ENCODE measurements around the gene POLD3.

The POLD3 gene

DNA sequence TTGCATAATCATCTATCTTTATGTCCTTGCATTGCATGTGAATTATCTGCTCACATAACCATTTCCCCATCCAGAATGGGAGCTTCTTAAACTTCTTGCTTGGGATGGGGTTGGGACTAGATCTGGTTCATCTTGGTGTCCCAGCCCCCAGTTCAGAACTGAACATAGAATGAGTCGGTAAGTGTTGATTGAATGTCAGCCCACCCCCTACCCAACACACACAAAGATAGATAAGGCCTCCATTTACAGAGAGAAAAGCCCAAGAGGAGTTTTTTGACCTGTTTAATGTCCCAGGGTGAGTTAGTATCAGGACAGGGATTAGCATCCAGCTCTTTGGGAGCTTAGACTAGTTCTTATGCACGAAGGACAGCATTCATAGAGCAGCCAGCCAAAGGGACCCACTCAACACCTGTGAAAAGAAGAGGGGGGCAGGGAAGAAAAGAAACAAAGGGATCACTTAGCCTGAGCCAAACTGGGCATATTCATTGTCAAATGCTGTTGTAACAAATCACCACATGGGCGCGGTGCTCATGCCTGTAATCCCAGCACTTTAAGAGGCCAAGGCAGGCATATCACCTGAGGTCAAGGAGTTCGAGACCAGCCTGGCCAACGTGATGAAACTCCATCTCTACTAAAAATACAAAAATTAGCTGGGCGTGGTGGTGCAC lies 81.4 kb downstream of the POLD3 start:
- DNase-seq (ENCODE audit: low spot score) = peak; percentile 79

DNA sequence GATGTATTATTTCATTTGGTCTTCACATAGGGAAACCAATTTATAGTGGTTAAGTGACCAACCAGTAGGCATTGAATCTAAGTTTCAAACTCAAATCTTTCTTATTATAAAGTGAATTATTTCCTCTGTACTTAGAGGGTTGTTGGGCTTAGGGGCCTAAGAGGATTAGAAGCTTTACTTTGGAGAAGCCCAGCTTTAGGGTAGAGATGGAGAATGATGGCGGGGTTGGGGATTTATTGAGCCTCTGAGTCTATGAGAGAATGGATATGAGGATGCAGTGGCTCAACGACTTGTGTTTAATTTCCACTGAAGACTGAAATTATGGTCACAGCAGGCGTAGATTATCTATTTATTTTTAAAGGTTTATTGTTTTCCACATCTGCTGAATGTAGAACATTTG lies 83.4 kb downstream of the POLD3 start:
- no peak for DNase-seq (ENCODE audit: low spot score)

DNA sequence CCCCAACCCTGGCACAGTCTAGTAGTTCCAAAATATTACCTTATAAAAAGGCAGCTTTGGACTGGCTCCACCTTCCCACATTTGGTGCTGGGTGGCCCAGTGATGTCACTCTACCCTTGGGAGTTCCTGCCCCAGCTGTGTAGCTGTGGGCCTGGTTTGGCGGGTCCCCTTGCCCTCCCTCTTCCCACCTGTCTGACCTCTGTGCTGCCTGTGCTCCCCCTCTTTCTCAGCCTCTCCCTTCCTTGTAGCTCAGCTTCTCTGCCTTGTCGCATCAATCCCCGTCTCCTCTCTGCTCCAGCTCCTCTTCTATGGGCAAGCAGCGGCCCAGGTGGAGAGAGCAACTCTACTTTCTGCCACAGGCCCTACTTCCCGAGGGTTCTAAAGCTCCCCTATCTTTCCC lies 84.2 kb downstream of the POLD3 start:
- DNase-seq (ENCODE audit: low spot score) = peak; percentile 1

DNA sequence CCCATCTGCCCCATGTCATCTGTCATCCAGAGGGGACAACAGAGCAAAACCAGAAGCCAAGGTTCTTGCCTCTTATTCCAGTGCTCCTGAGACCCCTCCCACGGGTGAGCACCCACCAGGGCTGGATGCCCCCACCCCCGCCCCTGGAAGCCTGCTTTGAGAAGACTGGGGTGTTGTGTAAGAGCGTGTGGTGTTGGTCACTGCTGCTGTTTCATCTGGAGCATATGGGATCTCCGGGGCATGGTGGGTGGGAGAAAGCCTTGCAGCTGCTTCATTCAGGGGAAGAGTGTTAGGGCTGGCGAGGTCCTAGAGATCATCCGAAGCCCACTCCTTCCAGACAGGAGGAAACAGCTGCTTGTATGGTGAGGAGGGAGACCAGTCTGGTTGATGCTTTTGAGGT lies 84.7 kb downstream of the POLD3 start:
- DNase-seq (ENCODE audit: low spot score) = peak; percentile 1

DNA sequence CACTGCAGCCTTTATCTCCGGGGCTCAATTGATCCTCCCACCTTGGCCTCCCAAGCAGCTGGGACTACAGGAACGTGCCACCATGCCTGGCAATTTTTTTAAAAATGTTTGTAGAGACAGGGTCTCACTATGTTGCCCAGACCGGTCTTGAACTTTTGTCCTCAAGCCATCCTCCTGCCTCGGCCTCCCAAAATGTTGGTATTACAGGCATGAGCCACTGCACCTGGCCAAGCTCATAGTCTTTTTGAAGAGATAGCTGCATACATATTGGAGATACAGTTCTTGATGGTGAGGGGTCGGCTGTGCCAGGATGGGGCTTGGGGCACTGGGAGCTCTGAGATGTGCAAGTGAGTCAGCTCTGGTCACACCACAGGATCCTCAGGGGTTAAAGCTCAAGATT lies 85.7 kb downstream of the POLD3 start:
- DNase-seq (ENCODE audit: low spot score) = peak; percentile 1

DNA sequence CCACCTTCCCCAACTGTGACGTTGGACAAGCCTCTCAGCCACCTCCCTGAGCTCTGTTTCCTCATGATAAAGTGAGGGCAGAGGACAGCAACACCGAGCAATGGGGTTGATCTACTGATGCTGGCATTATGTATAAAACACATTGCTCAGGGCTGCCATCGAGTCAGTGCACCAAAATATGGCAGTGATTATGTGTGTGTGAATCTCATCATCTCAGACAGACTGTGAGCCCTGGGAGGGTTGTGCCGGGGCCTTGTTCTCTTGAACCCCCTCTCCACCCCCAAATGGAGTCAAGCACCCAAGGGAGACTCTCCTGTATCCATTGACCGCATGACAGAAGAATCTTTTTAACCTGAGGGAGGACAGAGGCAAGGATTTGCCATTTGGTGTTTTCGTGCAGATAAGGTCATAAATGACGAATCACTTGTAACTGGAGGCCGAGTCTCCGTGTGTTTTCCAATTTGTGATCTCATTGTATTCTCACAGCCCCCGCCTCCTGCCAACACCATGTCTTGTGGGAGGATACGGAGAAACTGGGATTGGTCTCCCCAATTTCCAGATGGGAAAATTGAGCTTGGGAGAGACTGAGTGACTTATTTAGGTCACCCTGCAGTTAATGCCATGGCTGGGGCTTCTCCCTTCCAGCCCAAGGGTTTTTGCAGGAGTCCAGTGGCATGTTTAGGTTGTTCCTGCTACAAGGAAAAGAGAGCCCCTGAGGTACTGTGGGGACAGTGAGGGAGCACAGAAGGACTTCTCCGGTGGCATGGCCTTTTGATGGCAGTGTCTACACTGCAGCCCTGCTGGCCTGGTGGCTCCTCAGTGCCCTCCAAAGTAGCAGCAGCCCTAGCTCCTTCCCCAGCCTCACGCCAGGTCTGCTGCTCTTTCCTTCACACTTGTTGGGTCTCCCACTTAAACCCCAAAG lies 86.5 kb downstream of the POLD3 start:
- peak; percentile 28 for DNase-seq (ENCODE audit: low spot score)

DNA sequence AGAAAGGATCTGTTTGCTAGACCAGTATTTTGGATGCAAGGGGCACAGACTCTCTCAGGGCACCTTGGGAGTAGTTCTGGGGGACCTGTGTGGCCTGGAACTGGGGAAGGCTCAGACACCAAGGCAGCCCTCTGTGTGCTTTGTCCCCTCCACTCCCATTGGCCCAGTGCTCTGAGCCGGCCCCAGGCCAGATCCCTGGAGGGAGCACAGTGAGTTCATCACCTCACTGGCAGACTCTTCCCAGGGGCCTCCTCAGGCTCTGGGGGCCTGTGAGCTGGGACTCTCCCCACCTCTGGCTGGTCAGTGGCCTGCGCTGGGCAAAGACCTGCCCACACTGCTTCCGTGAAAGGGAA lies 87.1 kb downstream of the POLD3 start:
- no peak for DNase-seq (ENCODE audit: low spot score)

DNA sequence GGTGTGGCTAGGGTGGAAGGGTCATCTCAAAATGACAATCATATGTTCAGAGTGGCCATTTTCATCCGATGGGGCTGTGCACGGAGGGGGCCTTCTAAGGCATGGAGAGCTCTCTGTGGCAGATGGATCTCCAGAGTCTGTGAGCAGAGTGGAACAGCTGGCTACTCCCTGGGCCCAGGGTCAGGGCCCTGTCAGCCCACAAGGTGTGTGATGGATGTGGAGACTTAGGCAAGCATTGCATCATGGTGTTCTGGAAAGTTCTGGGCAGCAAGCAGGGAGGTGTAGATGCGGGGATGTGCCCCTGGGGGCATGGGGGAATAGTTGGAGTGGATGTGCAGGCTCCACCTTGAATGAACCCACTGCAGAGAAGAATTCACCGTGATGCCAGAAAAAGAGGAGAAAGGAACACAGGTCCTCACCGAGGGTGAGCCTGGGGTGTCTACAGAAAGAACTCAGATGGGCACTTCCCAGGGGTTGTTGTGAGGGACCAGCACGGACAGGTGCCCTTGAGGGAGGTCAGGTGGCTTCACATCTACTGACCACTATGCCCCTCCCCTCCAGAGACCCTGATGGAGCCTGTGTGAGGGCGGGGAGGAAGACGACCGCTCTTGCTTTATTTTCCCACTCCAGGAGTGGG lies 87.8 kb downstream of the POLD3 start:
- no peak for DNase-seq (ENCODE audit: low spot score)

DNA sequence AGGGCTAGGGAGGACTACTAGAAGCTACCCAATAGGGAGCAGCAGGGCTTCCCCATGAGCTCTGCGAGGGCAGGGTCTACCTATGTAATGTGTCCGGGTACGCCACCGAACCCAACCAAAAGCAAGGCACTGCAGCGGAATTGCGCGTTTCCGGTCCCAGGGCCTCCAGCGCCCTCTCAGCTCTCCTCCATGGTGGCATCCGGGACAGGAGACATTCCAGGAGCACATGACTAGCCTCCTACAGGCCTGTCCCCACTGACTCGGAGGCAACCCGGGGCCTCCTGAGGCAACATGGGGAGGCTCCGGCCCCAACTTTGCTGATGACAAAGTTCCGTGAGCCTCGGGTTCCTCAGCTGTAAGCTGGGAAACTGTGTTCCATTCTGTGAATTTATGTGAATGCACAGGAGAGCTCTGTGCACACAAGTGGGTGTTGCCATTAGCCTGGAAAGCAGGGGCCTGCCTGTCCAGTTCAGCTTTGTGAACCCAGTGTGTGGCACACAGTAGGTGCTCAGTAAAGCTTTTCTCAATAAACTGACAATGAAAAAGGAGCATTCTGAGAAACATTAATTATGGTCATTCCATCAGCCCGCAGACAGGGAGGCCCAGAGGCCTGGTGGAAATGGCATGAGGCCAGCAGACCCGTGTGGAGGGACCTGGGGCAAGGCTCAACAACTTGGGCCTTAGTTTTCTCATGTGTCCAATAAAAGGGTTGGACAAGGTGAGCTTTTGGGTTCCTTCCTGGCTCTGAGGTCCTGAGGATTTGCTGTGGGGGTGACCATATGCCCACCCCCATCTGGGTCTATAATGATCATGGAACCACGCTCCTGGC lies 88.5 kb downstream of the POLD3 start:
- DNase-seq (ENCODE audit: low spot score) = no peak

DNA sequence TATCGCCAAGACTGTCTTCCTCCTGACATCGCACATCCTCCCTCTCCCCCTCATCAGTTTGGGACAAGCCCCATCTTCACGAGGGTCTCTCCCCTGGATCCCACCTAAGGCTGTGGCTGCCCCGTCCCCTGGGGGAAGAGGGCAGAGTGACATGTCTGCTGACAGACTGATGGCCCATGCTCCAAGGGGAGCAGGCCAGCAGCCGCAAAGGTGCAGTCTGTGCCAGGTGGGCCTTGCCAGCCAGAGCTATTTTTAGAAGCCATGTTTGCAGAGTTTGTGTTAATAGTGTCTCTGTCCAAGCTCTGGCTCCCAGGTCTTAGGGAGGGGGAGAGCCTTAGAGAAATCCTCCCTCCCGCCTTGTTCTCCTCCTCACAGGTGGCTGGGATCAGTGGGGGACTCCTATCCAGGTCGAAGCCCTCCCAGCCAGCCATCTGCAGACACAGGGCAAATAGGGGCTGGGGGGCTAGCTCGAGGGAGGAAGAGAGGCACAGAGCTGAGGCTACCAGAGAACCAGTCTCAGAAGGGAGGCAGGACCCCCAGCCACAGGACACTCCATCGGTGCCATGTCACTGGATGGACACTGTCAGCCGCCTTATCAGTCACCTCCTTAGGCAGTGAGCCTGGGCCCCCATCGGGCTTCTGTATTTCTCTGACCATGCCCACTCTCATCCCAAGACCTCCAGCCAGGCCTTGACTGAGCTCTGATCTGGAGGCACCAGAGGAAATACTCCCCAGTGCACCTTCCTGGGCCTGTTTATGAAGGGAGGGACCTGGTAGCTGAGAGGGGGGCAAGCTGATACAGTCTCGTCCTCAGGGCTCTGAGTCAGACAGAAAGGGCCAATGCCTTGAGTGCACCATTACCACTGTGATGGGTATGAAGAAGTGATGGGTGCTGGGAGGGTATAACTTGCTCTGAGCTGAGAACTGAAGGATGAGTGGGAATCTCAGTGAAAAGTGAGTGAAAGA lies 89.6 kb downstream of the POLD3 start:
- no peak for DNase-seq (ENCODE audit: low spot score)

DNA sequence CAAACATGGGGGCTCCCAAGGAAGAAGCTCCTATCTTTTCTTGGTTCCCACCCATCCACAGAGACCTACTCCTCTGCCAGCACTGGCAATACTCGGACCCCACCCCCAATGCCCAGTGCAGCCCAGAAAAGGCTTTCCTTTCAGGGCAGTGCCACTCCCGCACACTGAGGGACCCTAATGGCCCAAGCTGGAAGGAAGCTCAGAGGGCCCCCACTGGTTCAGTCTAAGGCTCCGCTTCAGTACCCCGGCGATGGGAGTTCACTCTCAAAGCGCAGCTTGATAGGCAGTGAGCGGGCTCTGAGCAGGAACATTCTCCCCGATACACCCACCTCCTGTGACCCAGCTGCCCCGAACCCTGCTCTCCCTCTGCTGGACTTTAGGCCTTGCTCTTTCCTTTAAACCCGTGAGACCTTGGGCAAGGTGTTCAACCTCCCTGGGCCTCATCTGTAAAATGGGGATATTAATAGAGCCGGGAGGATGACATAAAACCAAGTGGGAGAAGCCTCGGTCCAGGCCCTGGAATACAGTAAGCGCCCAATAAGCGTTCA lies 90.4 kb downstream of the POLD3 start:
- no peak for DNase-seq (ENCODE audit: low spot score)

DNA sequence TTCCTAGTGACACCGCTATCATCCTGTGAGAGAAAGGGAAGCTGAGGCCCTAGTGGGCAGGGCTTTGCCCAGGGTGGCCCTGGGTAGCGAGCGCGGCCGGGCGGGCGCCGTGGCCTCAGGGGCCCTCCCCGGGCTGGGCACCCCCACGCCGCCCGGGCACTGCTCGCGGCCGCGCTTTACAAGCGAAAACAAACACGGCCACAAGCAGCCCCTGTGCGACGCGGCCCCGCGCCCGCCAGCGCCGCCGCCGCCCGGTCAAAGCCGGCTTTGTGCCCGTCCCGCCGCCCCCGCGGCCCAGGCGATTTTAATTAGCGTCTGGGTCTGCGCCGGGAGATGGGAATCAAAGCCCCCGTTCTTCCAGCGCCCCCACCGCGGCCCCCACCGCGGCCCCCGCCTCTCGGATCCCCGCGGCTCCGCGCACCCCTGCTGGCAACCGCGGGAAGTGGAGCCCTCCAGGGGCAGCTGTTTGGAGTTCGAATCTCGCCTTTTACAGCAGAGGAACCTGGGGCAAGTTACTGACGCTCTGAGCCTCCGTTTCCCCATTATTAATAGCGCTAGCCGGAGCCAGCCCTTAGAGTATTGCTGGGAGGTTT lies 91.0 kb downstream of the POLD3 start:
- DNase-seq (ENCODE audit: low spot score) = peak; percentile 87

DNA sequence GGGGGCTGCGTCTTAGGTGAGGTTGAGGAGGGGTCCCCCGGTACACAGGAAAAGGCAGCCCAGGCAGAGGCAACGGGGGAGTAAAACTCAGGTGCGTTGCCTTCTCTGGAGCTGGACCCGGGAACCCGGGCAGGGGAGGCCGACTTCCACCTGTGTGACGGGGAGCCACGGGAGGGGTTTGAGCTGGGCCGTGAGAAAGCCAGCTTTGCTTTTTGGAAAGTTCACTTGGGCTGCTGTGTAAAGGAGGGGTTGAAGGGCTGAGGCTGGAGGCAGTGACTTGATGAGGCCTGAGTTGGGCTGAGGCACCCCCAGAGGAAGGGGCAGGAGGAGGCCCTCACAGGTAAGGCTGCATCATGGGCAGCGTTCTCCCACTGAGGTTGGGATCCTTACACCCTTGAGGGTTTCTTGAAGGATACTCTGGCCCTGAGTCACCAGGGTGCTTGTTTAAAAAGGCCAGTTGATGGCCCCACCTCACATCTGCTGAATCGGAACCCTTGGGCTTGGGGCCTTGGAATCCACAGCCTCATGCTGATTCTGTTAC lies 91.6 kb downstream of the POLD3 start:
- DNase-seq (ENCODE audit: low spot score) = no peak

DNA sequence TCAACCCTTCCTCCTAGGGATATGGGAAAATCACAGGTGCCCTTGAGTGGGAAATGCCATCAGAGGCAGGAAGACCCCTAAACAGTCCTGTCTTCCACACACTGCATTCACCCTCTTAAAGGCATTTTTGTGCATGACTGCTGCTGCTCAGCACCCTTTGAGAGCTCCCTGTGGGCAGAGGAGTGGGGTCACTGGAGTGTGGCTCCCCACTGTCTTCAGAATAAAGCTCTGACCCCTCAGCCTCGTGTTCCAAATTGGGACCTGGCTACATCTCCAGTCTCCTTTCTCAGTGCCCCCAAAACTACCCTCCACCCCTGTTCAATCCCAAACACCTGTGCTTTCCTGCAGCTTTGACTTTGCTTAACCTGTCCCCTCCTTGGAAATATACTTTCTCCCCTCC lies 92.3 kb downstream of the POLD3 start:
- no peak for DNase-seq (ENCODE audit: low spot score)

DNA sequence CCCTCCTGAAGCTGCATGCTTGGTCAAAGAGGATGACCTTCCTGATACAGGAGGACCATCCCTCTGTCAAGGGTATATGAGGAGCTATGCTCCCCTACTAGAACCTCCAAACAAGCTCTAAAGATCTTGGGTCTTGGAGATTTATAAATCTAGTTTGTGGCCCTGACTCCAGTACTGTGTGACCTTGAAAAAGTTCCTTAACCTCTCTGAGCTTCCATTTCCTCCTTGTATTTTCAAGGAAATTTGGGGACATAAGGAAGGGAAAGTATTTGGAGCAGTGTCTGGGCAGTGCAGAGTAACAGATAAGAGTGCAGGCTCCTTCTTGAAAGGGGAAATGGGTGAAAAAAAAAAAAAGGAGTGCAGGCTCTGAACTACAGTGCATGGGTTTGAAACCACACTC lies 93.0 kb downstream of the POLD3 start:
- no peak for DNase-seq (ENCODE audit: low spot score)

DNA sequence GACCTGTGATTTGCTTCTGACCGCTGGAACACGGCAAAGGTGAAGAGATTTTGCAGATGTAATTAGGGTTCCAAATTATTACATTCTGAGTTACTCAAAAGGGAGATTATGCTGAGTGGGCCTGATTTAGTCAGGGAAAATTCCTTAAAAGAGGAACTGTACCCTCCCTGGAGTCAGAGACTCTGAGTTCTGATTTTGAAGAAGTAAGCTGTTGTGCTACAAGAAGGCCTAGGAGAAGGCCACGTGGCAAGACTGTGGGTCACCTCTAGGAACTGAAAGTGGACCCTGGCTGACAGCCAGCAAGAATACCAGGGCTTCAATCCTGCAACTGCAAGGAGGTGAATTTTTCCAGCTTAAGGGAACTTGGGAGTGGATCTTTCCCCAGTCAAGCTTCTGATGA lies 93.5 kb downstream of the POLD3 start:
- peak; percentile 72 for DNase-seq (ENCODE audit: low spot score)

DNA sequence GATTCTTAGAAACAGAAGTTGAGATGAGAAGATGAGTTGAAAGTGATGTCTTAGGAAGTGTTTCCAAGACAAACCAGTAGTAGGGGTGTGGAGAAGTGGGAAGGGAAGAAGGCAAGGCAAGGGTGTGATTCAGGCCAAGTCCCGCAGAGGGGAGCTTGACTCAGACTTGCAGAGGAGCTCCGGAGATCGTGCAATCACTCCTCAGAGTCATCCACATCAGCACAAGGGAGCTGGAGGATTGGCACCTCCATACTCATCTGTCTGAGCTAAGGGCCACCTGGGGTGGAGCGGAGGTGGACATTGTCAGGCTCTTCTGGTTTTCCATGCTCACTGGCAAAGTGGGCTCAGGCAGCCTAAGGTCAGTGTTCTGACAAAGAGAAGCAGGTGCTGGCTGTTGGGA lies 94.4 kb downstream of the POLD3 start:
- DNase-seq (ENCODE audit: low spot score) = no peak

DNA sequence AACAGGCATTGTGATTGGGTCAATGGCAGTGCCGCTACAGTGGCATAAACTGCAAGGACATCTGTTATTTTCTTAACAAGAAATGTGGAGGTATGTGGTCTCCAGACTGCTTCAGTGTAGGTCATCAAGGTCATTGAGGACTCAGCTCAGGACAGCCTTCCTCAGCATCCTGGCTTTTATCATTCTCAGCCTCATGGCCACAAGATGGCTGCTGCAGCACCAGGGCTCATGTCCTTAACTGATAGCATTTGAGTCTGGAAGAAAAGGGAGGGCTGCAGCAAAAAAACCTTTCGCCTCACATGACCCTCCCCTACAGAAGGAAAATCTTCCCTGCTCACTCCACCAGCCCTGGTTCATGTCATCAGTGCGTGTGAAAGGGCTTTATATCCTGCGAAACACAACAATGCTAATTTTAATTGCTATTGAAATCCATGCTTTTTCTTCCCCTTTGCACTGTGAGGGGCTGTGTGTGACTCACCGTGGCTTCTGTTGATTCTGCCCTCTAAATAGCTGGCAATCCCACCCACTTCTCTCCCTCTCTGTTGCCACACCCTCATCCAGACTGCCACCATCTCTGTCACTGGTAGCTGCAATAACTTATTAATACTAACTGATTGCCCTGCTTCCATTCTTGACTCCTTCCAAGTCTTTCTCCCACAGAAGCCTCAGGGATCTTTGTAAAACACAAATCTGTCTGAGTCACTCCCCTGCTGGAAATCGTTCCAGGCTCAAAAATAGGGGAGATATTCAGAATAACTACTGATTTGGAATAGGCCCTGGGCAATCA lies 95.0 kb downstream of the POLD3 start:
- peak; percentile 55 for DNase-seq (ENCODE audit: low spot score)

DNA sequence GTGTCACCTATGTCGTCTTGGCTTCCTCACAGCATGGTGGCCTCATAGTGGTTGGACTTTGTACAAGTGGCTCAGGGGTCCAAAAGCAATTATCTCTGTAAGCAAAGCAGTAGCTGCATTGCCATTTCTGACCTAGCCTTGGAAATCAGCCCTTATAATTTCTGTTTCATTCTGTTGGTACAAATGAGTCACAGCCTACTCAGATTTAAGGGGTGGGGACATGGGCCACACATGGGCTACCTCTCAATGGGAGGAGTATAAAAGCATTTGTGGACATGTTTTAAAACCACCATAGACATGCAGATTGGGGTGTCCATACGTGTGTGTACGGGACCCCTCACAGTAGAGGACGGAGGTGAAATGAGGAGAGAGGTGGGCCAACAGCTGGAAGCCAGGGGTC lies 97.3 kb downstream of the POLD3 start:
- no peak for DNase-seq (ENCODE audit: low spot score)

Measured in Ammon's horn (tissue), 1 donor.